Mammary epithelial cell (primary cell): ENCODE results near the gene PPBP.

Source experiments
- EZH2 ChIP-seq: IDR thresholded peaks from 2 replicates; pipeline ENCODE4 v1.6.1; 2012; ENCODE audit warnings: low read length, inconsistent platforms, borderline replicate concordance
- TF ChIP-seq, protein P1 (sequence below), 2 donors: IDR thresholded peaks in 1 of 2; conservative IDR thresholded peaks in 1 of 2; 2 replicates each; pipeline ENCODE4 v1.5.1; 2011 to 2012; ENCODE audit warnings: inconsistent platforms in 2 of 2, low read length in 2 of 2, mild to moderate bottlenecking in 2 of 2, control low read depth in 1 of 2, low read depth in 1 of 2; ENCODE audit not compliant: insufficient read depth in 1 of 2; ENCODE audit errors: extremely low read depth in 1 of 2

DNA sequence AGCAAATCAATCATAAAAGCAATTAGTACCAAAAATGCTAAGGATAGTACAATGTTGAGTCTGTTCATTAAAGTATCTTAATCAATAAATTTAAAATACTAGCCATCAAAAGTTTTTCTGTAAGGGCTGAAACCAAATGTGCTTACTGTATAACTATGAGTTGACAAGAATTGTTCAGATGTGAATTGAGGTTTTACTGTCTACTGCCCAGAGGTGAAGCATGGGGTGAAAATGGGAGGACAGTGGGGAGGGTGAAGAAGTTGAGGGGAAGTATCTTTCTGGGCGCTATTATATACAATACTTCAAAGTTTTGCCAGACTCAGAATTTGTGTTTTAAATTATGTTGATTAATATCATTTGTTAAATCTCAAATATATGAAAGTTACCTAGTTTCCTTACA is 4.1 kb upstream of the PPBP start:
- no peak for TF ChIP-seq EZH2
- TF ChIP-seq, protein P1, sequence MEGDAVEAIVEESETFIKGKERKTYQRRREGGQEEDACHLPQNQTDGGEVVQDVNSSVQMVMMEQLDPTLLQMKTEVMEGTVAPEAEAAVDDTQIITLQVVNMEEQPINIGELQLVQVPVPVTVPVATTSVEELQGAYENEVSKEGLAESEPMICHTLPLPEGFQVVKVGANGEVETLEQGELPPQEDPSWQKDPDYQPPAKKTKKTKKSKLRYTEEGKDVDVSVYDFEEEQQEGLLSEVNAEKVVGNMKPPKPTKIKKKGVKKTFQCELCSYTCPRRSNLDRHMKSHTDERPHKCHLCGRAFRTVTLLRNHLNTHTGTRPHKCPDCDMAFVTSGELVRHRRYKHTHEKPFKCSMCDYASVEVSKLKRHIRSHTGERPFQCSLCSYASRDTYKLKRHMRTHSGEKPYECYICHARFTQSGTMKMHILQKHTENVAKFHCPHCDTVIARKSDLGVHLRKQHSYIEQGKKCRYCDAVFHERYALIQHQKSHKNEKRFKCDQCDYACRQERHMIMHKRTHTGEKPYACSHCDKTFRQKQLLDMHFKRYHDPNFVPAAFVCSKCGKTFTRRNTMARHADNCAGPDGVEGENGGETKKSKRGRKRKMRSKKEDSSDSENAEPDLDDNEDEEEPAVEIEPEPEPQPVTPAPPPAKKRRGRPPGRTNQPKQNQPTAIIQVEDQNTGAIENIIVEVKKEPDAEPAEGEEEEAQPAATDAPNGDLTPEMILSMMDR (conservative IDR thresholded peaks at IDR 0.05 in 1 of 2, IDR thresholded peaks at IDR 0.05 in 1 of 2; ENCODE audit: extremely low read depth in 1 of 2, insufficient read depth in 1 of 2, low read depth in 1 of 2, low read length in 2 of 2): no peak
